Gastroesophageal sphincter (tissue), 4 donors: ENCODE data around the gene TOM1L2. TPM values are rescaled to one million over a fixed set of nuclear protein-coding genes. Genes with fewer than 3 reads are reported as not detected.

Experiments used
- ATAC-seq: fragments of 150-250 bp; one replicate; pipeline ENCODE4 v1.9.1; 2016; ENCODE audit warnings: mild to moderate bottlenecking, moderate library complexity
- H3K27ac ChIP-seq, 4 donors: fragments of 200-600 bp; sonication (generic) in 3 of 4; 1 replicate in 3 of 4; 2 replicates in 1 of 4; pipeline ENCODE4 v1.5.1; 2016 to 2019
- H3K27me3 ChIP-seq: fragments of 200-600 bp; sonication (generic); one replicate; pipeline ENCODE4 v1.5.1; 2019
- H3K36me3 ChIP-seq, 2 donors: fragments of 200-600 bp; sonication (generic); one replicate each; pipeline ENCODE4 v1.5.1; 2019; ENCODE audit warnings: control low read depth in 1 of 2
- H3K4me1 ChIP-seq, 3 donors: fragments of 200-600 bp; sonication (generic); 1 replicate in 2 of 3; 2 replicates in 1 of 3; pipeline ENCODE4 v1.5.1; 2016 to 2019; ENCODE audit warnings: control low read depth in 2 of 3
- H3K4me3 ChIP-seq, 2 donors: fragments of 200-600 bp; sonication (generic); one replicate each; pipeline ENCODE4 v1.5.1; 2019; ENCODE audit warnings: mild to moderate bottlenecking in 1 of 2, moderate library complexity in 1 of 2
- H3K9me3 ChIP-seq, 3 donors: fragments of 200-600 bp; sonication (generic); one replicate each; pipeline ENCODE4 v1.5.1; 2017 to 2019; ENCODE audit warnings: control low read depth in 2 of 3
- EP300 ChIP-seq: sonication (generic); formaldehyde crosslinking; IDR thresholded peaks from one replicate; pipeline ENCODE4 v1.6.1; 2017; ENCODE audit warnings: antibody characterized with exemption, mild to moderate bottlenecking
- POLR2A ChIP-seq, 2 donors: fragments of 450-650 bp; IDR thresholded peaks; one replicate each; pipeline ENCODE4 v1.6.1; 2017; ENCODE audit warnings: antibody characterized with exemption in 2 of 2, mild to moderate bottlenecking in 2 of 2, moderate library complexity in 1 of 2
- POLR2AphosphoS5 ChIP-seq: sonication (generic); formaldehyde crosslinking; IDR thresholded peaks from one replicate; pipeline ENCODE4 v1.6.1; 2017; ENCODE audit warnings: antibody characterized with exemption
- WGBS, 2 donors: methylation state at CpG; one replicate each; pipeline ENCODE4 v1.1.5; 2018; ENCODE audit warnings: low coverage in 1 of 2; 5-methylcytosine and 5-hydroxymethylcytosine counted together
- total RNA-seq, 4 donors: library from RNA; depleted of rRNA; stranded (reverse); fragments of >200 nt; gene quantifications; one replicate each; pipeline ENCODE4 v1.1.0, GENCODE V29; 2016
- TF ChIP-seq, protein P1 (sequence below), 4 experiments: fragments of 200-600 bp in 2 of 4; fragments of 450-650 bp in 2 of 4; sonication (generic) in 1 of 4; IDR thresholded peaks; one replicate each; pipeline ENCODE4 v1.5.1; 2017 to 2019; ENCODE audit warnings: antibody characterized with exemption in 4 of 4, mild to moderate bottlenecking in 2 of 4, moderate library complexity in 2 of 4

Gene TOM1L2
- total RNA-seq, 4 donors from 2014 or later = 49.6 to 88.9 (median 74.8) TPM

GRCh38 chr17:17906418-17907215 lies 65.6 kb downstream of the TOM1L2 start:
- TF ChIP-seq POLR2A (IDR thresholded peaks at IDR 0.05) = no peak
- no peak for TF ChIP-seq EP300
- no peak for TF ChIP-seq POLR2AphosphoS5
- TF ChIP-seq, protein P1, sequence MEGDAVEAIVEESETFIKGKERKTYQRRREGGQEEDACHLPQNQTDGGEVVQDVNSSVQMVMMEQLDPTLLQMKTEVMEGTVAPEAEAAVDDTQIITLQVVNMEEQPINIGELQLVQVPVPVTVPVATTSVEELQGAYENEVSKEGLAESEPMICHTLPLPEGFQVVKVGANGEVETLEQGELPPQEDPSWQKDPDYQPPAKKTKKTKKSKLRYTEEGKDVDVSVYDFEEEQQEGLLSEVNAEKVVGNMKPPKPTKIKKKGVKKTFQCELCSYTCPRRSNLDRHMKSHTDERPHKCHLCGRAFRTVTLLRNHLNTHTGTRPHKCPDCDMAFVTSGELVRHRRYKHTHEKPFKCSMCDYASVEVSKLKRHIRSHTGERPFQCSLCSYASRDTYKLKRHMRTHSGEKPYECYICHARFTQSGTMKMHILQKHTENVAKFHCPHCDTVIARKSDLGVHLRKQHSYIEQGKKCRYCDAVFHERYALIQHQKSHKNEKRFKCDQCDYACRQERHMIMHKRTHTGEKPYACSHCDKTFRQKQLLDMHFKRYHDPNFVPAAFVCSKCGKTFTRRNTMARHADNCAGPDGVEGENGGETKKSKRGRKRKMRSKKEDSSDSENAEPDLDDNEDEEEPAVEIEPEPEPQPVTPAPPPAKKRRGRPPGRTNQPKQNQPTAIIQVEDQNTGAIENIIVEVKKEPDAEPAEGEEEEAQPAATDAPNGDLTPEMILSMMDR (IDR thresholded peaks at IDR 0.05) = no peak
- no peak for ATAC-seq
- Histone ChIP-seq H3K4me1 (peaks cover 0 to 47% (median 0%) of the 10 kb centered on the region in 3 donors), H3K27ac (no peak overlapping the region), H3K9me3 (no peaks in the 10 kb centered on the region), H3K27me3 (no peaks in the 10 kb centered on the region), H3K4me3 (no peak overlapping the region), H3K36me3 (peaks cover 0 to 29% of the 10 kb centered on the region in 2 donors)
- WGBS, 2 donors = 43 to 57% methylated on average over 1 to 7 of the region's 10 CpGs

- no peak overlapping the region for H3K27ac ChIP-seq
- H3K9me3 ChIP-seq = no peaks in the 10 kb centered on the region
- TF ChIP-seq, protein P1 (IDR thresholded peaks at IDR 0.05) = no peak
- TF ChIP-seq EP300 = no peak
- no peak for TF ChIP-seq POLR2AphosphoS5
- TF ChIP-seq POLR2A (IDR thresholded peaks at IDR 0.05) = no peak
- 78 to 89% methylated on average over 2 to 3 of the region's 5 CpGs for WGBS, 2 donors
- H3K4me1 ChIP-seq = peaks cover 0 to 50% (median 16%) of the 10 kb centered on the region in 3 donors
- ATAC-seq = no peak
- no peak overlapping the region for H3K4me3 ChIP-seq
- H3K36me3 ChIP-seq = peaks cover 0 to 29% of the 10 kb centered on the region in 2 donors
- no peaks in the 10 kb centered on the region for H3K27me3 ChIP-seq
Observed at GRCh38 chr17:17905036-17905320, 67.2 kb downstream of the TOM1L2 start.

DNA sequence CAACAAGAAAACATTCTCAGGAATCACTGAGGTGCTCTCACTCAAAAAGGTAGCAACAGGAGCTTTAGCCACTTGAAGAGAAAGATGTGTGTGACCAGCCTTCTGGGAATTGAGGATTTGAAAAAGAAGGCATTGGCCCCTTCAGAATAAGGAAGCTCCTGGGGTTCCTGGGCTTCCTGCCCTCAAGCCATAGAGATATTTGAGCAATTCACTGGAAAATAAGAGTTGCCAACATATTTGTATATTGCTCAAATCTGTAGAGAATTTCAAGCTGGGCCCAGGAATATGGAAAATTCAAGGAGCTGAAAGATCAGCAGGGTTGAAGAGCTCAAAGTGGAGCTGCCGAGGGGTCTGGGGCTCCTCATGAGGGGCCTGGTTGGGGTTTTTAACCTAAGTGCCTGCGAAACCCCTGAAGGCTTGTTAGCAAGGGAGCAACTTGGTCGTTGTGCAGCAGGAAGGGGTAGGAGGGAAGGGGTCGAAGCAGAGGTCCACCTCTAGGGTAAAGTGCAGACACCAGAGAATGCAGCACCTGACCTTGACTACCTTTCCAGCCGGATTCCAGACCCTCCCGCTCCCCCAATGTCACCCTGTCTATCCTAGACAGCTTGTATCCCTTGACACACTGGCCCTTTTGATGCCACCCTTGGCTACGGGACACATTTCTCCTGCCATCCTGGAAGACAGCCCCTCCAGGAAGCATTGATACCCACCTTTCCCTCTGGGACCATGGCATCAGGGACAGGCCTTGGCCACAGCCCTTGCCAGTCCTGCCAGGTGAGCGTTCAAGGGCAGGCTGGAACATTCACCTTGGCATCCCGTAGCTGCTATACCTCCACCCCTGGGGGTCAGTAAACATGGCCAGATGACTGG lies 67.8 kb downstream of the TOM1L2 start:
- 80 to 100% methylated on average over 2 to 8 of the region's 9 CpGs for WGBS, 2 donors
- H3K27ac ChIP-seq = no peak overlapping the region
- ATAC-seq = no peak
- H3K4me1 ChIP-seq = peaks cover 0 to 50% (median 21%) of the 10 kb centered on the region in 3 donors
- TF ChIP-seq POLR2AphosphoS5 = no peak
- TF ChIP-seq, protein P1 (IDR thresholded peaks at IDR 0.05) = no peak
- no peak for TF ChIP-seq EP300
- no peak for TF ChIP-seq POLR2A (IDR thresholded peaks at IDR 0.05)
- H3K9me3 ChIP-seq = no peaks in the 10 kb centered on the region
- peaks cover 0 to 29% of the 10 kb centered on the region in 2 donors for H3K36me3 ChIP-seq
- no peaks in the 10 kb centered on the region for H3K27me3 ChIP-seq
- H3K4me3 ChIP-seq = no peak overlapping the region

DNA sequence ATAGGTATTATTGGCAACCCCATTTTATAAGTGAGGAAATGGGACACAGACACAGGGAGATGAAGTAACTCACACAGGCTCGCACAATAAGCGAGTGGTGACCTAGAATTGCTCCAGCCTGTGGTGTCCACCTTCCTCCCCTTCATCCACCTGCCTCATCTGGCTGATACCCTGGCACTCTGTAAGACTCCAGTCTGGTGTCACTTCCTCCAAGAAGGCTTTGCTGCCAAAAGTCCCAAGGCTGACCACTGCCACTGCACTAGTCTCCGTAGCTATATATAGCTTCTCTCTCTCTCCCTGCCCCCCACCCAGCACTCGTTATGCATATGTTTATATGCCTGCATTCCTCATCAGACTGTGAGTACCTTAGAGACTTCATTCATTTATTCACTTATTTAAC lies 69.3 kb downstream of the TOM1L2 start:
- TF ChIP-seq POLR2AphosphoS5 (no peak), POLR2A (IDR thresholded peaks at IDR 0.05) (no peak), EP300 (no peak)
- TF ChIP-seq, protein P1 (IDR thresholded peaks at IDR 0.05) = no peak
- ATAC-seq = no peak
- WGBS, 2 donors = 60 to 81% methylated on average over 4 of the region's 4 CpGs
- Histone ChIP-seq H3K9me3 (no peaks in the 10 kb centered on the region), H3K4me1 (peaks cover 0 to 63% (median 21%) of the 10 kb centered on the region in 3 donors), H3K4me3 (no peak overlapping the region), H3K36me3 (peaks cover 0 to 38% of the 10 kb centered on the region in 2 donors), H3K27ac (no peak overlapping the region), H3K27me3 (no peaks in the 10 kb centered on the region)
